ENCODE results near the gene USP24. TPM values are rescaled to one million over a fixed set of nuclear protein-coding genes. Genes with fewer than 3 reads are reported as not detected.
A peak's percentile ranks its signal among the peaks of the same experiment; 100 is the strongest.

Gene USP24
- total RNA-seq, 4 donors from 2014 or later: 14.9 to 66.1 (median 44.1) TPM

- H3K4me1 ChIP-seq: peaks cover 0 to 2% of the 10 kb centered on the region in 2 donors
- H3K4me3 ChIP-seq: no peak overlapping the region
- intact Hi-C loops (cut with DNase I; ENCODE audit: low total_unique reads): no loop called here
- H3K9me3 ChIP-seq: no peaks in the 10 kb centered on the region
- no peaks in the 10 kb centered on the region for H3K27me3 ChIP-seq
- no peaks in the 10 kb centered on the region for H3K36me3 ChIP-seq
- no peak for TF ChIP-seq POLR2A (IDR thresholded peaks at IDR 0.05)
- TF ChIP-seq, protein P1, sequence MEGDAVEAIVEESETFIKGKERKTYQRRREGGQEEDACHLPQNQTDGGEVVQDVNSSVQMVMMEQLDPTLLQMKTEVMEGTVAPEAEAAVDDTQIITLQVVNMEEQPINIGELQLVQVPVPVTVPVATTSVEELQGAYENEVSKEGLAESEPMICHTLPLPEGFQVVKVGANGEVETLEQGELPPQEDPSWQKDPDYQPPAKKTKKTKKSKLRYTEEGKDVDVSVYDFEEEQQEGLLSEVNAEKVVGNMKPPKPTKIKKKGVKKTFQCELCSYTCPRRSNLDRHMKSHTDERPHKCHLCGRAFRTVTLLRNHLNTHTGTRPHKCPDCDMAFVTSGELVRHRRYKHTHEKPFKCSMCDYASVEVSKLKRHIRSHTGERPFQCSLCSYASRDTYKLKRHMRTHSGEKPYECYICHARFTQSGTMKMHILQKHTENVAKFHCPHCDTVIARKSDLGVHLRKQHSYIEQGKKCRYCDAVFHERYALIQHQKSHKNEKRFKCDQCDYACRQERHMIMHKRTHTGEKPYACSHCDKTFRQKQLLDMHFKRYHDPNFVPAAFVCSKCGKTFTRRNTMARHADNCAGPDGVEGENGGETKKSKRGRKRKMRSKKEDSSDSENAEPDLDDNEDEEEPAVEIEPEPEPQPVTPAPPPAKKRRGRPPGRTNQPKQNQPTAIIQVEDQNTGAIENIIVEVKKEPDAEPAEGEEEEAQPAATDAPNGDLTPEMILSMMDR (IDR thresholded peaks at IDR 0.05): no peak
- peak overlapping the region in 1 of 2 donors; percentile 92 for H3K27ac ChIP-seq
- no peak for DNase-seq
These were observed 2.2 kb upstream of the USP24 start for GRCh38 chr1:55217226-55217986.

- TF ChIP-seq, protein P1 (IDR thresholded peaks at IDR 0.05): no peak
- TF ChIP-seq POLR2A (IDR thresholded peaks at IDR 0.05): no peak
- no peaks in the 10 kb centered on the region for H3K27me3 ChIP-seq
- no peak for DNase-seq
- H3K27ac ChIP-seq: peak overlapping the region; percentile 92
- H3K9me3 ChIP-seq: no peaks in the 10 kb centered on the region
- H3K4me1 ChIP-seq: peaks cover 0 to 8% of the 10 kb centered on the region in 2 donors
- intact Hi-C loops (cut with DNase I; ENCODE audit: low total_unique reads): no loop called here
- peak overlapping the region; percentile 61 to 73 for H3K4me3 ChIP-seq
- no peaks in the 10 kb centered on the region for H3K36me3 ChIP-seq
These were observed 932 bp upstream of the USP24 start for GRCh38 chr1:55216096-55216495.

DNA sequence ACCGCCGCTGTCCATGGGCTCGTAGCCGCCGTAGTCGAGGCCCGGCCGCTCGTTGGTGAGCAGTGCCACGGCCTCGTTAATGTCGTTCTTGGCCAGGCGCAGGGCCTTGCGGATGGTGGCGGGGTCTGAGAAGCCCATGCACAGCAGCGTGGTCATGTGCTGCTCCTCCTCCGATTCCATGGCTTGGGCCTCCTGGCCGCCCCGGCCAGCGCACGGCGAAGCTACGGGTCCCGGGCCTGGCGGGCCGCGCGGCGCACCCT is 300 bp downstream of the USP24 start:
- DNase-seq: peak; percentile 32 to 38
- Histone ChIP-seq H3K4me1 (peaks cover 3 to 8% of the 10 kb centered on the region in 2 donors), H3K27me3 (no peaks in the 10 kb centered on the region), H3K27ac (peak overlapping the region; percentile 92), H3K36me3 (no peaks in the 10 kb centered on the region), H3K4me3 (peak overlapping the region; percentile 61 to 73), H3K9me3 (no peaks in the 10 kb centered on the region)
- TF ChIP-seq, protein P1 (IDR thresholded peaks at IDR 0.05): no peak
- no peak for TF ChIP-seq POLR2A (IDR thresholded peaks at IDR 0.05)
- intact Hi-C loops (cut with DNase I; ENCODE audit: low total_unique reads): no loop called here

DNA sequence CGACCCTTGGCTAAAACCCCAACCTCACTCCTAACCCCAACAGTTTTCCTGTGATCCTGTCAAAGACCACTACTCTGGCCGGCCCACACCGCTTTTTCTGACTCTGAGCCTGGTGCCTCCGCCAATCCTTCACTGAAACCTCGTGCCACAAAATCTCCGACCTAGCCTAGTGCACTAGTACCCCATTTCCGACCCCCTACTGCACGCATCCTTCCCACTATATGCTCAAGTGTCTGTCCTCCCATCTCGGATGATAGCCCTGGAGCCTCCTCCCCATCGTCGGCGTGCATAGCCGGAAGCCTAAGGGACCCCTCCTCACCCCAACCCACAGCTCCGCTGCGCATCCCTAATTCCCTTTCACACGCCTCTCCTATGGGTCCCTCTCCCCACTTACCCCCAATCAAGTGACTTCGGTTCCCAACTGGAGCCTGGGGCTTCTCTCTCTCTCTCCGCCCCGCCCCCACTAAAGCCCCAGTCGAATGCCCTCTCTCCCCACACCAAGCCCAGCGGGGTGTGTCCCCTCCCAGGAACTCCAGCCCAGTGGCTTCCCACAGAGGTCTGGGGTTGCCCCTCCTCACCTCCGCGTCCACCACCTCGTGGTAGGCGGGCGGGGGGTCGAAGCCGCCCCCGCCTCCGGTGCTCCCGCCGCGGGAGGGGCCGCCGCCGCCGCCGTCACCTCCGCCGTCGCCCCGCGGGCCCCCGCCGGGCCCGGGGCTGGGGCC is 791 bp downstream of the USP24 start:
- H3K4me1 ChIP-seq: peaks cover 3 to 8% of the 10 kb centered on the region in 2 donors
- no peak for TF ChIP-seq POLR2A (IDR thresholded peaks at IDR 0.05)
- TF ChIP-seq, protein P1 (IDR thresholded peaks at IDR 0.05): no peak

GRCh38 chr1:55213885-55214211 is 1.3 kb downstream of the USP24 start:
- no peak for DNase-seq
- intact Hi-C loops (cut with DNase I; ENCODE audit: low total_unique reads): no loop called here
- Histone ChIP-seq H3K4me3 (peak overlapping the region; percentile 61 to 73), H3K9me3 (no peaks in the 10 kb centered on the region), H3K4me1 (peaks cover 3 to 8% of the 10 kb centered on the region in 2 donors), H3K27me3 (no peaks in the 10 kb centered on the region), H3K27ac (peak overlapping the region; percentile 92), H3K36me3 (no peaks in the 10 kb centered on the region)
- no peak for TF ChIP-seq POLR2A (IDR thresholded peaks at IDR 0.05)
- TF ChIP-seq, protein P1 (IDR thresholded peaks at IDR 0.05): no peak

More for the DNA sequence above, 791 bp downstream of the USP24 start:
- intact Hi-C loops (cut with DNase I; ENCODE audit: low total_unique reads): no loop called here
- Histone ChIP-seq H3K9me3 (no peaks in the 10 kb centered on the region), H3K36me3 (no peaks in the 10 kb centered on the region), H3K4me3 (peak overlapping the region; percentile 61 to 73), H3K27me3 (no peaks in the 10 kb centered on the region), H3K27ac (peak overlapping the region; percentile 92)
- peak; percentile 37 to 41 for DNase-seq

All from uterus (tissue), 4 donors.